Mesendoderm (in vitro differentiated cells): ENCODE data around the gene RASA3.
"Not testable (repeated sequence)": the region's sequence is repeated elsewhere in the genome, so short reads cannot be mapped to it uniquely, and the experiment has no call there.

Experiments
- DNase-seq: peaks from one replicate; pipeline ENCODE4 v3.0.0; 2013
- H2AK5ac ChIP-seq: 2 replicates; pipeline ENCODE4 v1.6.1; 2013; ENCODE audit warnings: low read length, inconsistent platforms
- H2BK120ac ChIP-seq: 2 replicates; pipeline ENCODE4 v1.6.1; 2013; ENCODE audit warnings: low read depth, mild to moderate bottlenecking, low read length, moderate library complexity, mixed read lengths
- H2BK15ac ChIP-seq: replicated peaks from 2 replicates; pipeline ENCODE4 v1.6.1; 2013; ENCODE audit warnings: low read depth, mild to moderate bottlenecking, moderate library complexity
- H2BK5ac ChIP-seq: 2 replicates; pipeline ENCODE4 v1.6.1; 2013; ENCODE audit warnings: low read length, inconsistent platforms
- H3K18ac ChIP-seq: 2 replicates; pipeline ENCODE4 v1.6.1; 2013; ENCODE audit warnings: mild to moderate bottlenecking, low read length, mixed read lengths
- H3K23ac ChIP-seq: one replicate; pipeline ENCODE4 v1.6.1; 2013; ENCODE audit warnings: low read length
- H3K27ac ChIP-seq: 2 replicates; pipeline ENCODE4 v1.5.1; 2013; ENCODE audit warnings: low read depth, mild to moderate bottlenecking, inconsistent platforms, low read length, moderate library complexity
- H3K27me3 ChIP-seq: 2 replicates; pipeline ENCODE4 v1.6.1; 2013; ENCODE audit warnings: low read length, control low read depth, mild to moderate bottlenecking, inconsistent platforms; ENCODE audit not compliant: insufficient read depth, poor library complexity
- H3K36me3 ChIP-seq: 2 replicates; pipeline ENCODE4 v1.6.1; 2013; ENCODE audit warnings: low read length, inconsistent platforms; ENCODE audit not compliant: control insufficient read depth, insufficient read depth
- H3K4ac ChIP-seq: one replicate; pipeline ENCODE4 v1.6.1; 2013; ENCODE audit warnings: low read depth, mild to moderate bottlenecking, low read length, moderate library complexity
- H3K4me1 ChIP-seq: 2 replicates; pipeline ENCODE4 v1.6.1; 2013; ENCODE audit warnings: low read depth, low read length, inconsistent platforms; ENCODE audit not compliant: control insufficient read depth
- H3K4me2 ChIP-seq: 2 replicates; pipeline ENCODE4 v1.6.1; 2013; ENCODE audit warnings: low read length
- H3K4me3 ChIP-seq: 2 replicates; pipeline ENCODE4 v1.5.1; 2013; ENCODE audit warnings: mild to moderate bottlenecking, low read length
- H3K56ac ChIP-seq: one replicate; pipeline ENCODE4 v1.6.1; 2013; ENCODE audit warnings: low read length
- H3K79me1 ChIP-seq: 2 replicates; pipeline ENCODE4 v1.6.1; 2013; ENCODE audit warnings: low read length, inconsistent platforms
- H3K79me2 ChIP-seq: 2 replicates; pipeline ENCODE4 v1.6.1; 2013; ENCODE audit warnings: mild to moderate bottlenecking, low read length; ENCODE audit not compliant: control insufficient read depth, insufficient read depth
- H3K9ac ChIP-seq: 2 replicates; pipeline ENCODE4 v1.6.1; 2013; ENCODE audit warnings: low read length, inconsistent platforms
- H4K5ac ChIP-seq: one replicate; pipeline ENCODE4 v1.6.1; 2013; ENCODE audit warnings: low read length
- H4K8ac ChIP-seq: one replicate; pipeline ENCODE4 v1.6.1; 2013; ENCODE audit warnings: low read depth, mild to moderate bottlenecking, control low read depth, low read length, moderate library complexity
- WGBS: extraction: QIAGEN DNeasy Blood & Tissue Kit; methylation state at CpG from one replicate; pipeline ENCODE4 v1.1.7; 2013; ENCODE audit warnings: low lambda C conversion rate, missing lambda C conversion rate; ENCODE audit not compliant: insufficient coverage; ENCODE audit errors: extremely low coverage; 5-methylcytosine and 5-hydroxymethylcytosine counted together

RASA3 gene

GRCh38 chr13:114118511-114119123 is 13.8 kb downstream of the RASA3 start:
- peak overlapping the region; percentile 72 for H3K4ac ChIP-seq
- DNase-seq, result no peak
- H3K56ac ChIP-seq, result peak overlapping the region; percentile 76
- peak overlapping the region; percentile 30 for H3K9ac ChIP-seq
- peaks cover 17% of the 10 kb centered on the region for H3K79me2 ChIP-seq
- H3K4me2 ChIP-seq, result no peak overlapping the region
- H2BK15ac ChIP-seq, result no peak overlapping the region
- H3K4me1 ChIP-seq, result peaks cover 4% of the 10 kb centered on the region
- no CpG with 5 or more reads among the region's 11 CpGs for WGBS
- H2BK120ac ChIP-seq, result no peak overlapping the region
- H4K5ac ChIP-seq, result no peak overlapping the region
- H3K27me3 ChIP-seq, result no peaks in the 10 kb centered on the region
- H2AK5ac ChIP-seq, result peak overlapping the region; percentile 27
- no peak overlapping the region for H4K8ac ChIP-seq
- H3K79me1 ChIP-seq, result peaks cover 16% of the 10 kb centered on the region
- no peak overlapping the region for H3K4me3 ChIP-seq
- peak overlapping the region; percentile 66 for H3K18ac ChIP-seq
- H2BK5ac ChIP-seq, result peak overlapping the region; percentile 52
- no peaks in the 10 kb centered on the region for H3K36me3 ChIP-seq
- no peak overlapping the region for H3K23ac ChIP-seq
- H3K27ac ChIP-seq, result peak overlapping the region; percentile 88

GRCh38 chr13:114118086-114118485 is 14.3 kb downstream of the RASA3 start:
- H3K23ac ChIP-seq, result no peak overlapping the region
- H2BK15ac ChIP-seq, result no peak overlapping the region
- H4K8ac ChIP-seq, result no peak overlapping the region
- H2AK5ac ChIP-seq, result no peak overlapping the region
- DNase-seq, result no peak
- H3K27me3 ChIP-seq, result no peaks in the 10 kb centered on the region
- WGBS, result no CpG with 5 or more reads among the region's 6 CpGs
- H2BK5ac ChIP-seq, result no peak overlapping the region
- H3K4me1 ChIP-seq, result peaks cover 4% of the 10 kb centered on the region
- H2BK120ac ChIP-seq, result no peak overlapping the region
- no peak overlapping the region for H3K4me2 ChIP-seq
- H3K4ac ChIP-seq, result no peak overlapping the region
- peaks cover 17% of the 10 kb centered on the region for H3K79me2 ChIP-seq
- peak overlapping the region; percentile 46 for H3K56ac ChIP-seq
- H3K27ac ChIP-seq, result peak overlapping the region; percentile 88
- no peaks in the 10 kb centered on the region for H3K36me3 ChIP-seq
- H3K18ac ChIP-seq, result peak overlapping the region; percentile 21
- H3K9ac ChIP-seq, result no peak overlapping the region
- H4K5ac ChIP-seq, result no peak overlapping the region
- peaks cover 17% of the 10 kb centered on the region for H3K79me1 ChIP-seq
- no peak overlapping the region for H3K4me3 ChIP-seq

GRCh38 chr13:114117341-114117874 is 15.0 kb downstream of the RASA3 start:
- H3K4me1 ChIP-seq, H3K27ac ChIP-seq, H2BK120ac ChIP-seq, H3K27me3 ChIP-seq, H4K5ac ChIP-seq, H3K23ac ChIP-seq, H2AK5ac ChIP-seq, H3K9ac ChIP-seq, DNase-seq, H3K4me2 ChIP-seq, H3K56ac ChIP-seq, H2BK5ac ChIP-seq, H3K4me3 ChIP-seq, H3K4ac ChIP-seq, H3K36me3 ChIP-seq, H2BK15ac ChIP-seq, H3K18ac ChIP-seq, H4K8ac ChIP-seq: not testable (repeated sequence)
- Histone ChIP-seq H3K79me1 (peaks cover 16% of the 10 kb centered on the region), H3K79me2 (peaks cover 12% of the 10 kb centered on the region)
- WGBS, result no CpG with 5 or more reads among the region's 20 CpGs

GRCh38 chr13:114116734-114117133 is 15.7 kb downstream of the RASA3 start:
- no peak overlapping the region for H3K4me2 ChIP-seq
- no peak for DNase-seq
- H4K5ac ChIP-seq, result no peak overlapping the region
- peaks cover 12% of the 10 kb centered on the region for H3K79me2 ChIP-seq
- no CpG with 5 or more reads among the region's 17 CpGs for WGBS
- H2BK5ac ChIP-seq, result no peak overlapping the region
- no peaks in the 10 kb centered on the region for H3K27me3 ChIP-seq
- no peak overlapping the region for H3K18ac ChIP-seq
- H2AK5ac ChIP-seq, result no peak overlapping the region
- no peak overlapping the region for H3K27ac ChIP-seq
- peaks cover 11% of the 10 kb centered on the region for H3K4me1 ChIP-seq
- H3K9ac ChIP-seq, result no peak overlapping the region
- no peak overlapping the region for H2BK120ac ChIP-seq
- no peak overlapping the region for H4K8ac ChIP-seq
- no peak overlapping the region for H3K4me3 ChIP-seq
- no peak overlapping the region for H2BK15ac ChIP-seq
- peaks cover 16% of the 10 kb centered on the region for H3K79me1 ChIP-seq
- no peaks in the 10 kb centered on the region for H3K36me3 ChIP-seq
- H3K4ac ChIP-seq, result no peak overlapping the region
- H3K23ac ChIP-seq, result no peak overlapping the region
- no peak overlapping the region for H3K56ac ChIP-seq

GRCh38 chr13:114115796-114116195 is 16.6 kb downstream of the RASA3 start:
- Histone ChIP-seq H3K27ac (no peak overlapping the region), H3K79me2 (peaks cover 12% of the 10 kb centered on the region)
- no CpG with 5 or more reads among the region's 13 CpGs for WGBS

More at GRCh38 chr13:114115796-114116195, 16.6 kb downstream of the RASA3 start:
- H3K36me3 ChIP-seq, result no peaks in the 10 kb centered on the region
- H3K4ac ChIP-seq, result no peak overlapping the region
- no peak overlapping the region for H3K9ac ChIP-seq
- DNase-seq, result no peak
- no peak overlapping the region for H2AK5ac ChIP-seq
- no peak overlapping the region for H4K8ac ChIP-seq
- H3K4me3 ChIP-seq, result no peak overlapping the region
- no peak overlapping the region for H3K23ac ChIP-seq
- H3K18ac ChIP-seq, result no peak overlapping the region
- peak overlapping the region; percentile 17 for H3K56ac ChIP-seq
- peaks cover 14% of the 10 kb centered on the region for H3K4me1 ChIP-seq
- no peak overlapping the region for H4K5ac ChIP-seq
- H2BK15ac ChIP-seq, result no peak overlapping the region
- H2BK120ac ChIP-seq, result no peak overlapping the region
- H3K27me3 ChIP-seq, result no peaks in the 10 kb centered on the region
- H3K4me2 ChIP-seq, result no peak overlapping the region
- H3K79me1 ChIP-seq, result peaks cover 15% of the 10 kb centered on the region
- no peak overlapping the region for H2BK5ac ChIP-seq
